ENCODE data around the gene BEST3. TPM values are rescaled to one million over a fixed set of nuclear protein-coding genes. Genes with fewer than 3 reads are reported as not detected.

The BEST3 gene
- total and polyA plus RNA-seq, 2 donors (not counting 3 experiments of a cell fraction or from before 2014, with no cell fraction given), result 0.12 to 0.18 TPM

- ChIA-PET CTCF (interaction anchor here (0.8 to 1.9 kb wide), 3 partner anchors 14 to 59 kb away, joined by 3 to 6 read pairs (median 3); no protein-coding TSS in a partner anchor), POLR2A (no interaction called here)
- no TSS peak for BruUV-seq (replicated peaks)
- H3K36me3 ChIP-seq (ENCODE audit: control insufficient read depth in 2 of 2, extremely low read depth in 1 of 2, insufficient read depth in 2 of 2, low read length in 2 of 2), result no peaks in the 10 kb centered on the region
- no peaks in the 10 kb centered on the region for H3K27me3 ChIP-seq (ENCODE audit: control insufficient read depth in 2 of 2, insufficient read depth in 2 of 2, low read length in 2 of 2)
- dilution Hi-C loops (cut with MboI; ENCODE audit: extremely low pct_ligation_motif_present, low sequenced_read_pairs) (no loop called here), intact Hi-C loops (cut with micrococcal nuclease) (no loop called here)
- no peaks in the 10 kb centered on the region for H3K9me3 ChIP-seq (replicated peaks; ENCODE audit: control insufficient read depth, insufficient read depth, low read length)
- DNase-seq (ENCODE audit: low read depth, low spot score), result no peak
- H3K4me3 ChIP-seq (replicated peaks in 1 of 3; ENCODE audit: insufficient read depth in 1 of 3, low read depth in 1 of 3, low read length in 3 of 3), result no peak overlapping the region
- FAIRE-seq, result no peak
- peaks cover 6% of the 10 kb centered on the region for H3K4me1 ChIP-seq (ENCODE audit: control insufficient read depth, extremely low read depth, insufficient read depth, low read length)
- H3K9me1 ChIP-seq (replicated peaks; ENCODE audit: control insufficient read depth, extremely low read depth, insufficient read depth, low read length), result no peaks in the 10 kb centered on the region
- no peak overlapping the region for H2AFZ ChIP-seq (ENCODE audit: low read depth, low read length)
- no peaks in the 10 kb centered on the region for H4K20me1 ChIP-seq (replicated peaks; ENCODE audit: control insufficient read depth, extremely low read depth, insufficient read depth, low read length)
- no peaks in the 10 kb centered on the region for H3K79me2 ChIP-seq (ENCODE audit: control insufficient read depth, insufficient read depth, low read length)
- H3K27ac ChIP-seq (ENCODE audit: insufficient read depth, low read depth, low read length), result no peak overlapping the region
- TF ChIP-seq MYC (IDR thresholded peaks at IDR 0.05; ENCODE audit: low read depth, low read length) (no peak), GATA2 (IDR thresholded peaks at IDR 0.05; ENCODE audit: insufficient read depth, insufficient read length, low read depth, low read length) (no peak), EZH2 (IDR thresholded peaks at IDR 0.05; ENCODE audit: borderline replicate concordance, low read depth, low read length, severe bottlenecking) (no peak), JUN (IDR thresholded peaks at IDR 0.05; ENCODE audit: borderline replicate concordance, insufficient read depth, insufficient read length, low read depth) (no peak), POLR2AphosphoS5 (IDR thresholded peaks at IDR 0.05; ENCODE audit: insufficient read depth, low read depth, low read length) (no peak), POLR2A (IDR thresholded peaks at IDR 0.05; ENCODE audit: low read depth, low read length) (no peak), FOS (IDR thresholded peaks at IDR 0.05; ENCODE audit: borderline replicate concordance, insufficient read depth, low read length) (no peak)
- TF ChIP-seq, protein P1, sequence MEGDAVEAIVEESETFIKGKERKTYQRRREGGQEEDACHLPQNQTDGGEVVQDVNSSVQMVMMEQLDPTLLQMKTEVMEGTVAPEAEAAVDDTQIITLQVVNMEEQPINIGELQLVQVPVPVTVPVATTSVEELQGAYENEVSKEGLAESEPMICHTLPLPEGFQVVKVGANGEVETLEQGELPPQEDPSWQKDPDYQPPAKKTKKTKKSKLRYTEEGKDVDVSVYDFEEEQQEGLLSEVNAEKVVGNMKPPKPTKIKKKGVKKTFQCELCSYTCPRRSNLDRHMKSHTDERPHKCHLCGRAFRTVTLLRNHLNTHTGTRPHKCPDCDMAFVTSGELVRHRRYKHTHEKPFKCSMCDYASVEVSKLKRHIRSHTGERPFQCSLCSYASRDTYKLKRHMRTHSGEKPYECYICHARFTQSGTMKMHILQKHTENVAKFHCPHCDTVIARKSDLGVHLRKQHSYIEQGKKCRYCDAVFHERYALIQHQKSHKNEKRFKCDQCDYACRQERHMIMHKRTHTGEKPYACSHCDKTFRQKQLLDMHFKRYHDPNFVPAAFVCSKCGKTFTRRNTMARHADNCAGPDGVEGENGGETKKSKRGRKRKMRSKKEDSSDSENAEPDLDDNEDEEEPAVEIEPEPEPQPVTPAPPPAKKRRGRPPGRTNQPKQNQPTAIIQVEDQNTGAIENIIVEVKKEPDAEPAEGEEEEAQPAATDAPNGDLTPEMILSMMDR (IDR thresholded peaks at IDR 0.05; ENCODE audit: extremely low read depth in 1 of 2, insufficient read depth in 1 of 2, low read depth in 1 of 2, low read length in 2 of 2), result no peak
- TF ChIP-seq, protein P2, sequence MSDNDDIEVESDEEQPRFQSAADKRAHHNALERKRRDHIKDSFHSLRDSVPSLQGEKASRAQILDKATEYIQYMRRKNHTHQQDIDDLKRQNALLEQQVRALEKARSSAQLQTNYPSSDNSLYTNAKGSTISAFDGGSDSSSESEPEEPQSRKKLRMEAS (IDR thresholded peaks at IDR 0.05; ENCODE audit: insufficient read depth, insufficient read length), result no peak
- no peak overlapping the region for H3K4me2 ChIP-seq (ENCODE audit: insufficient read depth, low read length)
- H3K9ac ChIP-seq (replicated peaks; ENCODE audit: extremely low read depth, insufficient read depth, low read length), result no peak overlapping the region
Measured at GRCh38 chr12:69720750-69721149, 21.6 kb upstream of the BEST3 start.
